Astrocyte (in vitro differentiated cells and primary cell): ENCODE measurements around the gene SCAMP1. TPM values are rescaled to one million over a fixed set of nuclear protein-coding genes. Genes with fewer than 3 reads are reported as not detected.

Source experiments
- DNase-seq: peaks from one replicate; pipeline ENCODE4 v3.0.0-alpha.2; 2010; ENCODE audit warnings: low read depth
- FAIRE-seq: peaks from 2 replicates; lab custom pipeline; 2011; peaks lifted over from hg19 to GRCh38; lab: Jason Lieb, UNC
- H2AFZ ChIP-seq: 2 replicates; pipeline ENCODE4 v1.6.0; 2012; ENCODE audit warnings: low read depth, low read length, inconsistent platforms
- H3K27ac ChIP-seq: 2 replicates; pipeline ENCODE4 v1.5.1; 2011; ENCODE audit warnings: low read depth, low read length, inconsistent platforms
- H3K27me3 ChIP-seq: 2 replicates; pipeline ENCODE4 v1.6.0; 2011; ENCODE audit warnings: low read length, inconsistent platforms; ENCODE audit not compliant: insufficient read depth
- H3K36me3 ChIP-seq: 2 replicates; pipeline ENCODE4 v1.5.1; 2011; ENCODE audit warnings: low read length, inconsistent platforms; ENCODE audit not compliant: insufficient read depth
- H3K4me1 ChIP-seq: 2 replicates; pipeline ENCODE4 v1.5.1; 2011; ENCODE audit warnings: low read length, inconsistent platforms; ENCODE audit not compliant: insufficient read depth
- H3K4me2 ChIP-seq: 2 replicates; pipeline ENCODE4 v1.6.0; 2012; ENCODE audit warnings: low read length, inconsistent platforms
- H3K4me3 ChIP-seq: 2 replicates; pipeline ENCODE4 v1.5.1; 2011; ENCODE audit warnings: low read depth, mild to moderate bottlenecking, low read length, inconsistent platforms; ENCODE audit not compliant: insufficient read depth
- H3K79me2 ChIP-seq: 2 replicates; pipeline ENCODE4 v1.6.0; 2012; ENCODE audit warnings: mild to moderate bottlenecking, low read length, inconsistent platforms; ENCODE audit not compliant: insufficient read depth
- H3K9ac ChIP-seq: 2 replicates; pipeline ENCODE4 v1.6.0; 2012; ENCODE audit warnings: mild to moderate bottlenecking, low read length, inconsistent platforms
- H3K9me3 ChIP-seq: 2 replicates; pipeline ENCODE4 v1.5.1; 2012; ENCODE audit warnings: low read depth, mild to moderate bottlenecking, low read length, inconsistent platforms; ENCODE audit not compliant: insufficient read depth
- H4K20me1 ChIP-seq: 2 replicates; pipeline ENCODE4 v1.6.0; 2012; ENCODE audit warnings: low read length, inconsistent platforms; ENCODE audit not compliant: insufficient read depth
- H3K27ac Mint-ChIP-seq: one replicate; pipeline ENCODE4 v1.8.0; 2021; ENCODE audit warnings: mild to moderate bottlenecking, mixed read lengths; ENCODE audit not compliant: unreplicated experiment
- H3K27me3 Mint-ChIP-seq: one replicate; pipeline ENCODE4 v1.8.0; 2021; ENCODE audit warnings: low read depth, mixed read lengths; ENCODE audit not compliant: unreplicated experiment
- H3K36me3 Mint-ChIP-seq: one replicate; pipeline ENCODE4 v1.8.0; 2021; ENCODE audit warnings: low read depth, mixed read lengths; ENCODE audit not compliant: unreplicated experiment
- H3K4me1 Mint-ChIP-seq: one replicate; pipeline ENCODE4 v1.8.0; 2021; ENCODE audit warnings: low read depth, mixed read lengths; ENCODE audit not compliant: unreplicated experiment
- H3K4me3 Mint-ChIP-seq: one replicate; pipeline ENCODE4 v1.8.0; 2021; ENCODE audit warnings: mild to moderate bottlenecking, moderate library complexity, mixed read lengths; ENCODE audit not compliant: unreplicated experiment
- H3K9me3 Mint-ChIP-seq: one replicate; pipeline ENCODE4 v1.8.0; 2021; ENCODE audit warnings: mild to moderate bottlenecking, mixed read lengths; ENCODE audit not compliant: unreplicated experiment
- EZH2 ChIP-seq: IDR thresholded peaks from 2 replicates; pipeline ENCODE4 v1.6.1; 2012; ENCODE audit warnings: mild to moderate bottlenecking, low read length, inconsistent platforms; ENCODE audit not compliant: insufficient read depth
- total RNA-seq: library from RNA; stranded (reverse); gene quantifications from 2 replicates; pipeline ENCODE4 v1.2.1, GENCODE V29; 2021
- TF ChIP-seq, protein P1 (sequence below): IDR thresholded peaks from 2 replicates; pipeline ENCODE4 v1.5.1; 2011; ENCODE audit warnings: low read depth, mild to moderate bottlenecking, inconsistent platforms, low read length, moderate library complexity; ENCODE audit not compliant: insufficient read depth

The SCAMP1 gene
- total RNA-seq, 1 donor from 2014 or later = 52.6 TPM

DNA sequence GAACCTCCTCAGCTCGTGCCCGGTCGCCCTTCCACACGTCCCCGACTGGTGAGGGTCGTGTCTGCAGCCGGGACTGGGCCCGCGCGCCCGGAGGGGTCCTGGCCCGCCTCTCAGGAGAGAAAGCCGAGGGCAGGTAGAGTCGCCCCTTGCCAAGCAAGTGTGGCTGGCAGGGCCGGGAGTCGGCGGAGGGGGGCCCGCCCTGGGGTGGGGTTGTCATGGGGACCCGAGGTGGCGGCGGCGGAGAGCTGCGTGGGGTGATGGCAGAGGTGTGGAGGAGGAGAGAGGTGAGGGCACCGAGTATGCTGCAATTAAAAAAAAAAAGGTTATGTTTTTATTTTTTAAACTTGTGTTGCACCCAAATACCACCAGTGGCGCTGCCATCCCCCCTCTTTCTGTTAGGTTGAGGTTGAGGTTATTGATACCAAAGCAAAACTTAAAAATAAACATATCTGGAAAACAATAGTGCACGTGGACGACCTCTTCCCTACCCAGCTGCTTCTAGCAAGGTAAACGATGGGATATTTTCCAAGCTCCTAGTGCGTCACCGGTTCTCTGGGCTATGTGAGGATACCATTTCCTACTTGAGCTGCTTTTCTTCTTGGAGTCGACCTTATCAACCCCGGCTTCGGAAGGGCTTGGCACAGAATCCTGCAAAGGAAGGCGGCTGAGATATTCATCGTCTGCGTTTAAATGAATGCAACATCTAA is 660 bp downstream of the SCAMP1 start:
- H3K9ac ChIP-seq = peak overlapping the region; percentile 96
- H3K4me3 ChIP-seq = peak overlapping the region; percentile 97
- DNase-seq = peak; percentile 68
- no peak for TF ChIP-seq EZH2
- no peaks in the 10 kb centered on the region for H3K36me3 ChIP-seq
- no peak for FAIRE-seq
- peak overlapping the region; percentile 77 for H3K27ac Mint-ChIP-seq
- no peaks in the 10 kb centered on the region for H3K9me3 Mint-ChIP-seq
- H3K27me3 ChIP-seq = no peaks in the 10 kb centered on the region
- peaks cover 11% of the 10 kb centered on the region for H4K20me1 ChIP-seq
- peak overlapping the region; percentile 93 for H2AFZ ChIP-seq
- peak overlapping the region; percentile 92 for H3K27ac ChIP-seq
- H3K9me3 ChIP-seq = no peaks in the 10 kb centered on the region
- H3K79me2 ChIP-seq = peaks cover 55% of the 10 kb centered on the region
- peak overlapping the region; percentile 91 for H3K4me2 ChIP-seq
- H3K36me3 Mint-ChIP-seq = peaks cover 10% of the 10 kb centered on the region
- peaks cover 7% of the 10 kb centered on the region for H3K4me1 ChIP-seq
- H3K4me1 Mint-ChIP-seq = peaks cover 16% of the 10 kb centered on the region
- no peaks in the 10 kb centered on the region for H3K27me3 Mint-ChIP-seq
- peak overlapping the region; percentile 99 for H3K4me3 Mint-ChIP-seq

DNA sequence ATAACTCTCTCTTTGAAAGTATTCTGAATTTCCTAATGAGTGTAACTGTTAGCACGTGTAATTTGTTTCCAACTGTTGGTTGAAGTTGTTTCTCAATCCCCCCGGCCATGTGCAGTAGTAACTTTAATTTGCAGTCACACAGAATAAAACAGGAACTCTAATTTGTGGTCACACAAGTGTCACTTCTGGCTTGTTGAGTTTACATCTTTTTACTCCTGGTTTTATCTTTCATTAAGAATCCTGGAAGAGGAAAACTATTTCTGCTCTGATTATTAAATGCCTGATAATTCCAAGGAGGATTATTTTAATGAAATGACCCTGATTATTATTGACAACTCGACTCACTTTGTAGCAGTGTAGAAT is 1.2 kb downstream of the SCAMP1 start:
- H3K27ac Mint-ChIP-seq = peak overlapping the region; percentile 77
- H3K27me3 Mint-ChIP-seq = no peaks in the 10 kb centered on the region
- Histone ChIP-seq H3K27me3 (no peaks in the 10 kb centered on the region), H3K9me3 (no peaks in the 10 kb centered on the region), H3K4me2 (peak overlapping the region; percentile 91), H4K20me1 (peaks cover 15% of the 10 kb centered on the region), H3K79me2 (peaks cover 59% of the 10 kb centered on the region), H3K4me3 (peak overlapping the region; percentile 97), H3K4me1 (peaks cover 7% of the 10 kb centered on the region), H3K36me3 (no peaks in the 10 kb centered on the region), H3K9ac (peak overlapping the region; percentile 96), H2AFZ (peak overlapping the region; percentile 93), H3K27ac (no peak overlapping the region)
- no peak for FAIRE-seq
- peaks cover 16% of the 10 kb centered on the region for H3K4me1 Mint-ChIP-seq
- H3K36me3 Mint-ChIP-seq = peaks cover 10% of the 10 kb centered on the region
- TF ChIP-seq, protein P1, sequence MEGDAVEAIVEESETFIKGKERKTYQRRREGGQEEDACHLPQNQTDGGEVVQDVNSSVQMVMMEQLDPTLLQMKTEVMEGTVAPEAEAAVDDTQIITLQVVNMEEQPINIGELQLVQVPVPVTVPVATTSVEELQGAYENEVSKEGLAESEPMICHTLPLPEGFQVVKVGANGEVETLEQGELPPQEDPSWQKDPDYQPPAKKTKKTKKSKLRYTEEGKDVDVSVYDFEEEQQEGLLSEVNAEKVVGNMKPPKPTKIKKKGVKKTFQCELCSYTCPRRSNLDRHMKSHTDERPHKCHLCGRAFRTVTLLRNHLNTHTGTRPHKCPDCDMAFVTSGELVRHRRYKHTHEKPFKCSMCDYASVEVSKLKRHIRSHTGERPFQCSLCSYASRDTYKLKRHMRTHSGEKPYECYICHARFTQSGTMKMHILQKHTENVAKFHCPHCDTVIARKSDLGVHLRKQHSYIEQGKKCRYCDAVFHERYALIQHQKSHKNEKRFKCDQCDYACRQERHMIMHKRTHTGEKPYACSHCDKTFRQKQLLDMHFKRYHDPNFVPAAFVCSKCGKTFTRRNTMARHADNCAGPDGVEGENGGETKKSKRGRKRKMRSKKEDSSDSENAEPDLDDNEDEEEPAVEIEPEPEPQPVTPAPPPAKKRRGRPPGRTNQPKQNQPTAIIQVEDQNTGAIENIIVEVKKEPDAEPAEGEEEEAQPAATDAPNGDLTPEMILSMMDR = no peak
- TF ChIP-seq EZH2 = no peak
- H3K9me3 Mint-ChIP-seq = no peaks in the 10 kb centered on the region
- peak overlapping the region; percentile 99 for H3K4me3 Mint-ChIP-seq
- no peak for DNase-seq

DNA sequence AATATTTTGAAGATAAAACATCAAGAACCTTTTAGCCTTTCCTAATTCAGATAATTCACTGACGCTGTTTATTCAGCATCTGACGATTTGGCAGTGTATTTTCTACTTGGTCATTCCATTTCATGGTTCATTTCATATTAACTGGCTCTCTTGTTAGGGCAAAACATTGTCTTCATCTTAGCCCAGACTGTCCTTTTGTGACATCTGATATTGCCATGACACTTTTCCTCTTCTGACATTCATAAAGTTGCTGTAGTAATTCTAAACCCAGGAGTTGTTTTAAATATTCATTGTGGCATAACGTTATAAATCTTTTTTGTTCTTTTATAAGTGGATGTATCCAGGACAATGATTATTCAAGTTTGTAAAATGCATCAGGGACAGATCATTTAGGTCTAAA is 1.8 kb downstream of the SCAMP1 start:
- no peaks in the 10 kb centered on the region for H3K9me3 ChIP-seq
- Mint-ChIP-seq H3K36me3 (peaks cover 6% of the 10 kb centered on the region), H3K27ac (no peak overlapping the region), H3K4me1 (peaks cover 16% of the 10 kb centered on the region), H3K4me3 (peak overlapping the region; percentile 99), H3K27me3 (no peaks in the 10 kb centered on the region), H3K9me3 (no peaks in the 10 kb centered on the region)
- H3K27me3 ChIP-seq = no peaks in the 10 kb centered on the region
- H3K27ac ChIP-seq = no peak overlapping the region
- H3K79me2 ChIP-seq = peaks cover 64% of the 10 kb centered on the region
- H3K9ac ChIP-seq = no peak overlapping the region
- H4K20me1 ChIP-seq = peaks cover 19% of the 10 kb centered on the region
- no peak overlapping the region for H2AFZ ChIP-seq
- TF ChIP-seq, protein P1 = no peak
- no peak for TF ChIP-seq EZH2
- H3K4me2 ChIP-seq = peak overlapping the region; percentile 91
- no peaks in the 10 kb centered on the region for H3K36me3 ChIP-seq
- peaks cover 7% of the 10 kb centered on the region for H3K4me1 ChIP-seq
- no peak overlapping the region for H3K4me3 ChIP-seq
- DNase-seq = no peak
- FAIRE-seq = no peak
